ENCODE results near the gene CDC42.

The CDC42 gene

GRCh38 chr1:22045604-22046228 lies 6.8 kb upstream of the CDC42 start:
- H3K36me3 Mint-ChIP-seq (ENCODE audit: low read depth): peaks cover 5% of the 10 kb centered on the region
- peak overlapping the region; percentile 13 for H3K27ac Mint-ChIP-seq
- H3K4me3 Mint-ChIP-seq: no peak overlapping the region
- peaks cover 6% of the 10 kb centered on the region for H3K9me3 Mint-ChIP-seq
- H3K4me1 Mint-ChIP-seq (ENCODE audit: low read depth): peaks cover 47% of the 10 kb centered on the region
- no peak for DNase-seq (ENCODE audit: low spot score)
- H3K27me3 Mint-ChIP-seq (ENCODE audit: low read depth): no peaks in the 10 kb centered on the region

DNA sequence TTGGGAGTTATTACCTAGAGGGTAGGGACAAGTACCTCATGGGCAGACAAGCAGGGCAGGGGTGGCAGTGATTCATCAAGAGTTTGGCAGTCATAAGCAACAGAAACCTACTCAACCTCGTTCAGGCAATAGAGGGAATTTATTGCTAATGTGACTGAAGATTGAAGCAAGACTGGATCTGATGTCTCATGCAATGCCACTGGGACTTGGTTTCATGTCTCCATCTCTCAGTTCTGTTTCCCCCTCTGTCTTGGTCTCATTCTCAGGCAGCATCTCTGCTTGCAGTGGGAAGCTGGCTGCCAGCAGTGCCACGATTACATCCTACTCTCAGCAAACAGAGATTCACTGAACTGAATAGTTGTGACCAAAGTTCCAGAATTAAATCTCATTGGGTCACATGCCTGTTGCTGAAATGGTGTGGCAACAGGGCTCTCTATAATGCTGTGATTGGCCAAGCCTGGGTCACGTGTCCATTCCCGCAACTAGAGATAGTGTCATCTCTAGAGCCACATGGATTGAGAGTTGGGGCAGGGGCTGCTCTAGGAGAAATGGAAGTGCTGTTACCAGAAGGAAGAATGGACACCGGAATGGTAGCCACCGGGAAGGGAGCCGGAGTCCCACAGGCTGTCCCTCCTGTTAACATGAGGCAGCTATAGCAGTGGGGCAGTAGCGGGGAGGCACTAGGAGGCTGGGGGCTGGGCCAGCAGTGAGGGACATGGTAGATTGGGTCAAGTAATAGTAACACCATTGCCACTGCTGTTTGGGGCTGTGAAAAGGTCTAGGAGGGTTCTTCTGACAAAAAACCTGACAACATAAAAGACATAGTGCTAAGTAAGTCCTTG lies 3.9 kb upstream of the CDC42 start:
- peak; percentile 63 for DNase-seq (ENCODE audit: low spot score)

DNA sequence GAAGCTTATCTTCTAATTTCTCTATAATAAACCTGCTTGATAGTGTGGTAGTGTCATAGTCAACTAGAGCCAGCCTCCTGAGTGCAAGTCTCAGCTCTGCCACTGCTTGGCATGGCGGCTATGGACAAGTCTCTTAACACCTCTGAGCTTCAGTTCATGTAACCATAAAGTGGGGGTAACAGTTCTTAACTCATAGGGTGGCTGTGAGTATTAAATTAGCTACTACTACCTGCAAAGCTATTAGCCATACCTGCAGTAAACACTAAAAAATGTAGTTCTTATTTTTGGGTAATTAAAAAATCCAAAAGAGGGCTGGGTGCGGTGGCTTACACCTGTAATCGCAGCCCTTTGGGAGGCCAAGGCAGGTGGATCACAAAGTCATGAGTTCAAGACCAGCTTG lies 2.2 kb upstream of the CDC42 start:
- peaks cover 21% of the 10 kb centered on the region for H3K36me3 Mint-ChIP-seq (ENCODE audit: low read depth)
- no peak overlapping the region for H3K27ac Mint-ChIP-seq
- peaks cover 37% of the 10 kb centered on the region for H3K4me1 Mint-ChIP-seq (ENCODE audit: low read depth)
- peaks cover 2% of the 10 kb centered on the region for H3K9me3 Mint-ChIP-seq
- H3K27me3 Mint-ChIP-seq (ENCODE audit: low read depth): no peaks in the 10 kb centered on the region
- no peak overlapping the region for H3K4me3 Mint-ChIP-seq
- DNase-seq (ENCODE audit: low spot score): no peak

More for the DNA sequence above, 3.9 kb upstream of the CDC42 start:
- Mint-ChIP-seq H3K27ac (peak overlapping the region; percentile 77), H3K9me3 (peaks cover 6% of the 10 kb centered on the region), H3K27me3 (ENCODE audit: low read depth) (no peaks in the 10 kb centered on the region), H3K4me3 (peak overlapping the region; percentile 27), H3K36me3 (ENCODE audit: low read depth) (peaks cover 9% of the 10 kb centered on the region), H3K4me1 (ENCODE audit: low read depth) (peaks cover 36% of the 10 kb centered on the region)

DNA sequence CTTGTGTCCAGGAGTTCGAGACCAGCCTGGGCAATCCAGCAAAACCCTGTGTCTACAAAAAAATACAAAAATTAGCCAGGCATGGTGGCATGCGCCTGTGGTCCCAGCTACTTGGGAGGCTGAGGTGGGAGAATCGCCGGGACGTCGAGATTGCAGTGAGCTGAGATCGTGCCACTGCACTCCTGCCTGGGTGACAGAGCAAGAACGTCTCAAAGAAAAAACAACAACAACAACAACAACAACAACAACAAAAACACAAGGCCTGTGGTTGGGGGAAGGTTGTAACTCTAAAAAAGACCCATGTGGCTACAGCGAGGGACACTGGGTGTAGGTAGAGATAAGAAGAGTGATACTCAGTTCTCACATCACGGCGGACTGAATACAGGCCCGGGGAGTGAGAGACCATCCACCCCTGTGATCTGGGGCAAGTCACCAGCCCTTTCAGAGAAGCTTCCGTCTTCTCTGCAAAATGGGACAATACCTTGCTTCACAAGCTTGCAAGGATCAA lies 848 bp upstream of the CDC42 start:
- peaks cover 47% of the 10 kb centered on the region for H3K4me1 Mint-ChIP-seq (ENCODE audit: low read depth)
- no peak for DNase-seq (ENCODE audit: low spot score)
- H3K4me3 Mint-ChIP-seq: peak overlapping the region; percentile 84
- peaks cover 6% of the 10 kb centered on the region for H3K9me3 Mint-ChIP-seq
- H3K27me3 Mint-ChIP-seq (ENCODE audit: low read depth): no peaks in the 10 kb centered on the region
- H3K27ac Mint-ChIP-seq: peak overlapping the region; percentile 96
- H3K36me3 Mint-ChIP-seq (ENCODE audit: low read depth): peaks cover 31% of the 10 kb centered on the region

GRCh38 chr1:22053017-22053860 lies 730 bp downstream of the CDC42 start:
- Mint-ChIP-seq H3K9me3 (peaks cover 6% of the 10 kb centered on the region), H3K27ac (peak overlapping the region; percentile 99), H3K27me3 (ENCODE audit: low read depth) (no peaks in the 10 kb centered on the region), H3K36me3 (ENCODE audit: low read depth) (peaks cover 46% of the 10 kb centered on the region), H3K4me1 (ENCODE audit: low read depth) (peaks cover 50% of the 10 kb centered on the region), H3K4me3 (peak overlapping the region; percentile 99)
- DNase-seq (ENCODE audit: low spot score): peak; percentile 57

DNA sequence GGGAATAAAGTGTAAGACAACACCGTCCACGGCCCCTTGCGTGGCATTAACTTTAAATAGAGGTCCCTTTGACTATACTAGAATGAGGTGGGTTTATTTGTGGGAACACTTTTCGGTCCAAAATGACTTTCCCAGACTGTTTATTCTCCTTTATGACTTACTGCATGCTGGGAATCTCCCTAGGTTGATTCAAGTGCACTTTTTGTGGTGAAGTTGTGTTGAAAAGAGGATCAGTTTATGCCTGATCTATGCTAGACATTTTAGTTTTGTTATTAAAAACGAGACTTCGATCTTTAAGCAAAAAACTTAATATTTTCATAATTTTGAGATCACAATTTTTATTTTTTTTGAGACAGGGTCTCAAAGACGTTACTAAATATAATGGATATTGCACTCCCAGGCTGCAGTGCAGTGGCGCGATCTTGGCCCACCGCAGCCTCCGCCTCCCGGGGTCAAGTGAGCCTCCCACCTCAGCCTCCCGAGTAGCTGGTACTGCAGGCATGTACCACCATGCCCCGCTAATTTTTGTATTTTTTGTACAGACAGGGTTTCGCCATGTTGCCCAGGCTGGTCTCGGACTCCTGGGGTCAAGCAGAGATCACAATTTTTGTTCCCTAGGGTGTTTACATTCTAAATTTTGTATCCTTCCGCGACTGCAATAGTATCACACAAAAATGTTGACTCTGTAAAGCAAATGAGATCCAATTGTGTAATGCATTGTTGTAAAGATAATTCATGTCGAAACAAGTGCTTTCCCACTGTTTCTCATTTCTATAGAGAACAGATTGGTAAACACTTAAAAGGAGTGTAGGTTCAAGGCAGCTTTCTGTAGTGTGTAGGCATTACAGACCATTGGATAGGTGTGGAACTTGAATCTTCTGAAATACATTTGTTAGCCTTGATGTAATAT lies 1.6 kb downstream of the CDC42 start:
- peaks cover 46% of the 10 kb centered on the region for H3K36me3 Mint-ChIP-seq (ENCODE audit: low read depth)
- peaks cover 6% of the 10 kb centered on the region for H3K9me3 Mint-ChIP-seq
- peak overlapping the region; percentile 99 for H3K4me3 Mint-ChIP-seq
- H3K27ac Mint-ChIP-seq: peak overlapping the region; percentile 99
- no peaks in the 10 kb centered on the region for H3K27me3 Mint-ChIP-seq (ENCODE audit: low read depth)
- H3K4me1 Mint-ChIP-seq (ENCODE audit: low read depth): peaks cover 42% of the 10 kb centered on the region
- no peak for DNase-seq (ENCODE audit: low spot score)

DNA sequence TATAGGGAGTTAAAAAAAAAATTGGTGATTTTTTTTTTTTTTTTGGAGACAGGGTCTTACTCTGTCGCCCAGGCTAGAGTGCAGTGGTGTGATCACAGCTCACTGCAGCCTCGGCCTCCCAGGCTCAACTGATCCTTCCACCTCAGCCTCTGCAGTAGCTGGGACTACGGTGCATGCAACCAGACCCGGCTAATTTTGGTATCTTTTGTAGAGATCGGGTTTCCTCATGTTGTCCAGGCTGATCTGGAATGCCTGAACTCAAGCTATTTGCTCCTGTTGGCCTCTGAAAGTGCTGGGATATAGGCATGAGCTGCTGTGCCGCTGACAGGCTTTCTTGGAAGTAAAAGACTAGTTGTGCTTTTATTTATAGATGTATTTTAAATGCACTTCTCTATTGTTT lies 3.0 kb downstream of the CDC42 start:
- peaks cover 40% of the 10 kb centered on the region for H3K4me1 Mint-ChIP-seq (ENCODE audit: low read depth)
- H3K36me3 Mint-ChIP-seq (ENCODE audit: low read depth): peaks cover 48% of the 10 kb centered on the region
- H3K27me3 Mint-ChIP-seq (ENCODE audit: low read depth): no peaks in the 10 kb centered on the region
- H3K9me3 Mint-ChIP-seq: peaks cover 6% of the 10 kb centered on the region
- DNase-seq (ENCODE audit: low spot score): no peak
- H3K27ac Mint-ChIP-seq: peak overlapping the region; percentile 38
- peak overlapping the region; percentile 64 for H3K4me3 Mint-ChIP-seq

- peak overlapping the region; percentile 56 for H3K27ac Mint-ChIP-seq
Observed at GRCh38 chr1:22056043-22056442, 3.5 kb downstream of the CDC42 start.

DNA sequence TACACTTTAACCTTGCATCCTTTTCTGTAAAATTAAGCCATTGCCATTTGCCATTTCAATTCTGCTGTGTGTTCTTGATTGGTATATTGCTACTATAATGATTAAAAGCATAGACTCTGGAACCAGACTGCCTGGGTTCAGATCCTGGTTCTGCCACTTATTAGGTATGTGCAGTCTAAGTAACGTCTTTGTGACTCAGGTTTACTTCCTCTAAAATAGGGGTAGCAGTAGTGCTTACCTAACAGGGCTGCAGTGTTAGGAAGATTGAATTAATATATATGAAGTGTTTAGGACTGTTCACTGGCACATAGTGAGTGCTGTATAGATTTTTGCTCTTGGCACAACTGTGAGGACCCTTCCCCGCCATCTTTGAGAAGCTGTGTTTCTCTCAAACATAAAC lies 4.4 kb downstream of the CDC42 start:
- H3K9me3 Mint-ChIP-seq: peaks cover 6% of the 10 kb centered on the region
- peaks cover 50% of the 10 kb centered on the region for H3K36me3 Mint-ChIP-seq (ENCODE audit: low read depth)
- H3K4me1 Mint-ChIP-seq (ENCODE audit: low read depth): peaks cover 41% of the 10 kb centered on the region
- H3K27me3 Mint-ChIP-seq (ENCODE audit: low read depth): no peaks in the 10 kb centered on the region
- peak overlapping the region; percentile 64 for H3K4me3 Mint-ChIP-seq
- no peak for DNase-seq (ENCODE audit: low spot score)
- H3K27ac Mint-ChIP-seq: no peak overlapping the region

More at GRCh38 chr1:22056043-22056442, 3.5 kb downstream of the CDC42 start:
- Mint-ChIP-seq H3K4me3 (peak overlapping the region; percentile 64), H3K4me1 (ENCODE audit: low read depth) (peaks cover 44% of the 10 kb centered on the region), H3K27me3 (ENCODE audit: low read depth) (no peaks in the 10 kb centered on the region), H3K9me3 (peaks cover 6% of the 10 kb centered on the region), H3K36me3 (ENCODE audit: low read depth) (peaks cover 50% of the 10 kb centered on the region)
- DNase-seq (ENCODE audit: low spot score): no peak

GRCh38 chr1:22057861-22058260 lies 5.4 kb downstream of the CDC42 start:
- Mint-ChIP-seq H3K9me3 (peaks cover 6% of the 10 kb centered on the region), H3K4me1 (ENCODE audit: low read depth) (peaks cover 44% of the 10 kb centered on the region), H3K27ac (no peak overlapping the region), H3K27me3 (ENCODE audit: low read depth) (no peaks in the 10 kb centered on the region), H3K36me3 (ENCODE audit: low read depth) (peaks cover 55% of the 10 kb centered on the region), H3K4me3 (no peak overlapping the region)
- no peak for DNase-seq (ENCODE audit: low spot score)

DNA sequence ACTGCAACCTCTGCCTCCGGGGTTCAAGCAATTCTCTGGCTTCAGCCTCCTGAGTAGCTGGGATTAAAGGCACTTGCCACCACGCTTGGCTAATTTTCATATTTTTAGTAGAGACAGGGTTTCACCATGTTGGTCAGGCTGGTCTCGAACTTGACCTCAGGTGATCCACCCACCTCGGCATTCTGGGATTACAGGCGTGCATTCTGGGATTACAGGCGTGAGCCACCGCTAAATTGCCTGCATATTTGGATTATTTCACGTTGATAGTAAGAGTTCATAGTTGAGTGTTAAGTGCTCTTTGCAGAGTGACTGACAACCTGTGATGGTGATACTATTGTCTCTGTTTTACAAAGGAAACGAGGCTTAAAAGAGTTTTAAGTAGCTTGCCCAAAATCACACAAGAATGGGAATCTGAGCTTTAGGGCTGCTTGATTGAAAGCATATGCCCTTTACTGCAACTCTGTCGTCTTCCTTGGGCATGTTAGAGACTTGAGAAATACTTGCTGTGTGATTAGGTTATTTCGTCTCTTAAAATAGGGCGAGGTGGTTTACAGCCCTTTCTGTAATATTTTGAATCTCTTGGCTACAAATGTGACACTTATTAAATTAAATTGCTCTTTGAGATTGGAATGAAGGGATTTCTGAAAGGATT lies 12.4 kb downstream of the CDC42 start:
- H3K27ac Mint-ChIP-seq: no peak overlapping the region
- no peak for DNase-seq (ENCODE audit: low spot score)
- H3K27me3 Mint-ChIP-seq (ENCODE audit: low read depth): no peaks in the 10 kb centered on the region
- H3K9me3 Mint-ChIP-seq: no peaks in the 10 kb centered on the region
- H3K4me1 Mint-ChIP-seq (ENCODE audit: low read depth): peaks cover 47% of the 10 kb centered on the region
- H3K4me3 Mint-ChIP-seq: no peak overlapping the region
- peaks cover 50% of the 10 kb centered on the region for H3K36me3 Mint-ChIP-seq (ENCODE audit: low read depth)

DNA sequence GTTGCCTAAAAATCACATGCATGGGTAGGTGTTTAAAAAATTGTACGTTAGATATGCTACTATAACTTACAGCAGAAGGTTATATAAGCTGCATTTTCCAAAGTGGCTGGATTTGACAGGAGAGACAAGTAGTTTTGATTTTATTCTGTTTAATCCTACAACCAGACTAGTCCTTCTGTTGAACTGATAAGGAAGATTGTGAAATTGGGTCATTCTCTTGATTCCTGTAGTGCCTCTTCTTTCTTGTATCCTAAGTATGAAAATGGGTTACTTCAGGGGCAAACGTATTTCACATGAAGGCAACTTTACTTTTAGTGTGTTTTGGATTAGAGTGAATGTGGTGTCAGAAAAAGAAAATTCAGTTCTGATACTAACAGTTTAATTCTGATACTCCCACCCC lies 19.0 kb downstream of the CDC42 start:
- Mint-ChIP-seq H3K9me3 (no peaks in the 10 kb centered on the region), H3K4me3 (no peak overlapping the region), H3K27ac (no peak overlapping the region), H3K4me1 (ENCODE audit: low read depth) (peaks cover 45% of the 10 kb centered on the region), H3K36me3 (ENCODE audit: low read depth) (peaks cover 52% of the 10 kb centered on the region), H3K27me3 (ENCODE audit: low read depth) (no peaks in the 10 kb centered on the region)
- DNase-seq (ENCODE audit: low spot score): no peak
